ENCODE results near the gene TTC36.

DNA sequence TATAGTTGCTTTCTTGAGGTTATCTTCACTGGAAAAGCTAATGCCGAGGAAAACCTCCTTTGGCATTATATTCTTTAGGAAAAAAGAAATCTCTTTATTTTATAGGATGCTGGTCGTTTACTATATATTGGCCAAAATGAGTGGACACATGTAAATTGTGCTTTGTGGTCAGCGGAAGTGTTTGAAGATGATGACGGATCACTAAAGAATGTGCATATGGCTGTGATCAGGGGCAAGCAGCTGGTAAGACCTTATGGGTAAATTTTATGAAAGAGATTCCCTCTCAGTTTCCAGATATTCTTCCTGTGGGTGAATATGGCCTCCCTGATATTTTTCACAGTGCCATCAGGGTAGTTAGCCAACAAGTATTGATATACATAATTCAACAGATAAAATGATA lies 29.4 kb upstream of the TTC36 start:
- TF ChIP-seq, protein P1, sequence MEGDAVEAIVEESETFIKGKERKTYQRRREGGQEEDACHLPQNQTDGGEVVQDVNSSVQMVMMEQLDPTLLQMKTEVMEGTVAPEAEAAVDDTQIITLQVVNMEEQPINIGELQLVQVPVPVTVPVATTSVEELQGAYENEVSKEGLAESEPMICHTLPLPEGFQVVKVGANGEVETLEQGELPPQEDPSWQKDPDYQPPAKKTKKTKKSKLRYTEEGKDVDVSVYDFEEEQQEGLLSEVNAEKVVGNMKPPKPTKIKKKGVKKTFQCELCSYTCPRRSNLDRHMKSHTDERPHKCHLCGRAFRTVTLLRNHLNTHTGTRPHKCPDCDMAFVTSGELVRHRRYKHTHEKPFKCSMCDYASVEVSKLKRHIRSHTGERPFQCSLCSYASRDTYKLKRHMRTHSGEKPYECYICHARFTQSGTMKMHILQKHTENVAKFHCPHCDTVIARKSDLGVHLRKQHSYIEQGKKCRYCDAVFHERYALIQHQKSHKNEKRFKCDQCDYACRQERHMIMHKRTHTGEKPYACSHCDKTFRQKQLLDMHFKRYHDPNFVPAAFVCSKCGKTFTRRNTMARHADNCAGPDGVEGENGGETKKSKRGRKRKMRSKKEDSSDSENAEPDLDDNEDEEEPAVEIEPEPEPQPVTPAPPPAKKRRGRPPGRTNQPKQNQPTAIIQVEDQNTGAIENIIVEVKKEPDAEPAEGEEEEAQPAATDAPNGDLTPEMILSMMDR (IDR thresholded peaks at IDR 0.05): no peak
- TF ChIP-seq EZH2 (IDR thresholded peaks at IDR 0.05): no peak
- TF ChIP-seq EZH2phosphoT487 (IDR thresholded peaks at IDR 0.05): no peak
